Raji (cell line): ENCODE results near the gene ZBTB43.

Source experiments
- POLR2A ChIP-seq: IDR thresholded peaks from 2 replicates; pipeline ENCODE4 v1.6.1; 2011; ENCODE audit warnings: low read depth, low read length, control low read depth; ENCODE audit not compliant: insufficient read depth

Gene ZBTB43, protein sequence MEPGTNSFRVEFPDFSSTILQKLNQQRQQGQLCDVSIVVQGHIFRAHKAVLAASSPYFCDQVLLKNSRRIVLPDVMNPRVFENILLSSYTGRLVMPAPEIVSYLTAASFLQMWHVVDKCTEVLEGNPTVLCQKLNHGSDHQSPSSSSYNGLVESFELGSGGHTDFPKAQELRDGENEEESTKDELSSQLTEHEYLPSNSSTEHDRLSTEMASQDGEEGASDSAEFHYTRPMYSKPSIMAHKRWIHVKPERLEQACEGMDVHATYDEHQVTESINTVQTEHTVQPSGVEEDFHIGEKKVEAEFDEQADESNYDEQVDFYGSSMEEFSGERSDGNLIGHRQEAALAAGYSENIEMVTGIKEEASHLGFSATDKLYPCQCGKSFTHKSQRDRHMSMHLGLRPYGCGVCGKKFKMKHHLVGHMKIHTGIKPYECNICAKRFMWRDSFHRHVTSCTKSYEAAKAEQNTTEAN

DNA sequence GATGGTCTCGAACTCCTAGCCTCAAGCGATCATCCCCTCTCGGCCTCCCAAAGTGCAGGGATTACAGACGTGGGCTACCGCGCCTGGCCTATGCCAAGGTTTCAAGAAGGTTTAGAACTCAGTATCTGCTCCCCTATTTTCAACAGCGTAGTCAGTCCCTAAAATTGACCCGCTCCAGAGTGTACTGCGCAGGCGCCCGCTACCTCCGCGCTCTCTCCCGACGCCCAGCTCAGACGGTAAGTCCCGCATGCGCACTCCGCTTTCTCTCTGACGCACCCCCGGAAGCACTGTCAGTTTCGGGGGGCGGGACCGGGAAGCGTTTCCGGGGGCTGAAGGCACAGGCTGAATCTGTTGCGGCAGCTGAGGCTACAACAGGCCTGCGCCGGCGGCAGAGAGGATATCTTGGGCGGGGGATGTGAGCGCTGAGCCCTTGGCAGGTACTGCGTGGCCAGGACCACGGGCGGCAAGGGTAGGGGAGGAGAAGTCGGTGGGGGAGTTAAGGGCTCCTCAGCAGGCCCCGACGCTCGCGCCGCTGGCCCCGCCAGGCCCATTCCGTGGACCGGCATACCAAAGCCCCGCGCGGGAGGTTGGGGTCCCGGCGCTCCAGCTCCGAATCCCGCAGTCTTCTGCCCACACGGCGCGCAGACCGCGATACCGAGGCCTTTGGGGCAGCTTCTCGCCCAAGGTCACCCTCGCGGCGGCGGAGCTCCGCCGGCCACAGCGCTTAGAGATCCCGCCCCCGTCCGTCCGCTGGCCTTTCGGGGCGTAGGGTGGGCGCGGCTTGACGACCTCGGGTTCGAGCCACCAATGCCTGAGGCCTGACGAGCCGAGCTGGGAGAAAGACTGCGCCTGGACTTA is at the start of gene ZBTB43:
Gene ZBTB43, plus strand, starts transcription at position 345 of the 858 bp plus-strand sequence. CDS start 27,470 bp downstream, outside the sequence.
- peak; percentile 80 for TF ChIP-seq POLR2A

- TF ChIP-seq POLR2A: no peak
Measured at GRCh38 chr9:126755317-126755875, 49.4 kb upstream of the ZBTB43 start.

GRCh38 chr9:126756238-126756637 is 48.6 kb upstream of the ZBTB43 start:
- TF ChIP-seq POLR2A: no peak

GRCh38 chr9:126756876-126757415 is 47.9 kb upstream of the ZBTB43 start:
- TF ChIP-seq POLR2A: no peak

DNA sequence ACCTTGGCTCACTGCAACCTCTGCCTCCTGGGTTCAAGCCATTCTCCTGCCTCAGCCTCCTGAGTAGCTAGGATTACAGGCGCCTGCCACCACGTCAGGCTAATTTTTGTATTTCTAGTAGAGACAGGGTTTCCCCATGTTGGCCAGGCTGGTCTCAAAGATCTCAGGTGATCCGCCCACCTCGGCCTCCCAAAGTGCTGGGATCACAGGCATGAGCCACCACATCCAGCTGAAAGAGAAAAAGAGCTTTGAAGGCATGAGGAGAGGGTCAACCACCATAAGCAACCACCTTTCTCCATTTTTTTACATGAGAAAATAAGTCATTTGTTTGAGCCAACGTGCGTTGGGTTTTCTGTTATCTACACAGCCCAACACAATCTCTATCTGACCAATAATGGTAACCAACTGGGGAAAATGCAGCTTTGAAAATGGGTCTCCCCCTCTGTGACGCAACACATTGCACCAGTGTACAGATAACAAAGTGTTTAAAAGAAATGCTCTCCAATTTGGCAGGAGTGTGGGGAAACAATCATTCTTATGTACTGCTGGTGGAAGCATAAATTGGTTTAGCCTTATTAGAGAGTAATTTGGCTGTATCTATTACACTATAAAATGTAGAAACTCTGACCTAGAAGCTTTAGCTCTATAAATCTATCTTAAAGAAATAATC is 45.8 kb upstream of the ZBTB43 start:
- no peak for TF ChIP-seq POLR2A

DNA sequence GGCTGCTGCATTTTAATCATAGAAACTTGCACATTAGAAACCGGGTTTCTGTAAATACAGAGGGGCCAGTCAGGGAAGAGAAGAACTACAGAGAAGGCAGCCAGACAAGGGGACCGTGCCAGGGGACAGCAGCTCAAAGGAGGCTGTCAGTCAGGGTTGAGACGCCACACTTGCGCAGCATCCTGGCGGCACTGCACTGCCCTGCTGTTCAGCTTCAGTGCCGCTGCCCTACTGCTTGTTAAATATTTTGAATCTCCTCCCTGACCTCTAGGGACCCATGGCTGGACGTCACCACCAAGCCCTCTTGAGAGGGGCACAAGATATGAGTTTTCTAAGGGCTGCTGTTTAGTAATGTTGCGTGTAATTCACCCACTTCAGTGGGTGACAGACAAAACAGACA is 43.6 kb upstream of the ZBTB43 start:
- no peak for TF ChIP-seq POLR2A

GRCh38 chr9:126763130-126763764 is 41.6 kb upstream of the ZBTB43 start:
- no peak for TF ChIP-seq POLR2A

DNA sequence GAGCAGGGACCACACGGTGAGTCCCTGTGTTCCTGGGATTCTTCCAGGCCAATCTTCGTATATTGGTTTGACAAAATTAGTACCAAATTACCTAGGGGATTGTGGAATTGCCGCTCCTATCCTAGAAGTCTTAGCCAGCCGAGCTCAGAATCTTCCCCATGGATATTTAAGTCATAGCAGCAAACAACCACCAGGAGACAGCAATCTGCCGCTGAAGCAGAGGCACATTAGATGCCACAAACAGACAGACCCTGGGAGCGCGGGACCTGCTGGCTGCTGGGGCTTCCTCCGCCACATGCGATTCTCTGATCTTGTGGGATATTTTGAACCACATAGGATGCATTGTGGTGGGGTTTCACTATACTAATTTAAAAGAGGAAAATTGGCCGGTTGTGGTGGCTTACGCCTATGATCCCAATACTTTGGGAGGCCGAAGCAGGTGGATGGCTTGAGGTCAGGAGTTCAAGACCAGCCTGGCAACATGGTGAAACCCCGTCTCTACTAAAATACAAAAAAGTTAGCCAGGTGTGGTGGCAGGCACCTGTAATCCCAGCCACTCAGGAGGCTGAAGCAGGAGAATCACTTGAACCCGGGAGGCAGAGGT is 31.7 kb upstream of the ZBTB43 start:
- no peak for TF ChIP-seq POLR2A

DNA sequence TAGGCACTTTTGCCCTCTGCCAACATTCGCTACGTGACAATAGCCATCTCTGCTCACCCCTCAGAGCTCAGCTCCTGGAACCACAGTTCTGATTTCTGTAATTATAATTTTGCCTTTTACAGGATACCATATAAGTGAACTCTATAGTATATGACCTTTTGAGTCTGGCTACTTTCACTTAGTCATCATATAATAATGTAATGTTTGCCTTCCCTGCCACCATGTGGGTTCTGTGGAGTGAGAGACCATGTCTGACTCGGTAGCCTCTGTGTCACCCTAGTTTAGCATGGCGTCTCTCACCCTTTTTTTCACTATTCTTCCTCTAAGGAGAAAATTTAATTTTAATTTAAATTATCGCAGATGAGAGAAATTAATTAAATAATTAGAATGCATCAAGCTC is 28.9 kb upstream of the ZBTB43 start:
- no peak for TF ChIP-seq POLR2A

DNA sequence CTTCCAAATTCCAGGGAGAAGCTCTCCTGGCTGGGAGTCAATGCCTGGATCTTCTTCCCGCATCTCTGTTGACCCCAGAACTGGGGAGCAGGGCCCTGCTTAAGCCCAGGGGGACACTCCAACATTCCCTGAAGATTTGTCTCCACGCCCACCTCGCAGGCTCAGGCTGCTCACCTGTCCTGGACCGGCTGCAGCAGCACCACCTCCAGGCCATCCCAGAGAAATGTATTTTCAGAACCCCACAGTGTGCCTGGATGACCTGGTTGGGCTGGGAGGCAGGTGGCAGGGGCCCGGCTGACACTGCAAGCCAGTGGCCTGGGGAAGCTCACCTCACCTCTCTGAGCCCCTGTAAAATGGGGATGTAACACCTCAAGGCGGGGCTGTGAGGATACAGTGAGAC is 27.1 kb upstream of the ZBTB43 start:
- TF ChIP-seq POLR2A: no peak

DNA sequence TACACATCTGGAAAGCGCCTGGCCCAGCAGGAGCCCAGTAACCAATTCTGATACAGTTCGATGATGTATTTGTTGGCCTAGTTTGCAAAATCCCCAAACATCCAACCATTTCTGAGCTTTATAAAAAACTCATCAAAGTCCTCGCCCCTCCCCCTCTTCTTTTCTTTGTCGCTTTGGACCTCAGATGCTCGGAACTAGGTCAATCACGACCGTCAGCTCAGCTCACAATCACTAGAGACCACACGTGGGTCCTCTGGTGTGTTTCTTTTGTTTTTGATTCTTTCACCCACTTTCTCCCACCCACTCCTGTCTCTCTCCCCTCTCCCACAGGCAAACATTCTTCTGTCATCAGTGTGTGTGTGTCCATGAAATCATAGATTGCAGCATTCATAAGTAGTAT is 26.7 kb upstream of the ZBTB43 start:
- TF ChIP-seq POLR2A: no peak

DNA sequence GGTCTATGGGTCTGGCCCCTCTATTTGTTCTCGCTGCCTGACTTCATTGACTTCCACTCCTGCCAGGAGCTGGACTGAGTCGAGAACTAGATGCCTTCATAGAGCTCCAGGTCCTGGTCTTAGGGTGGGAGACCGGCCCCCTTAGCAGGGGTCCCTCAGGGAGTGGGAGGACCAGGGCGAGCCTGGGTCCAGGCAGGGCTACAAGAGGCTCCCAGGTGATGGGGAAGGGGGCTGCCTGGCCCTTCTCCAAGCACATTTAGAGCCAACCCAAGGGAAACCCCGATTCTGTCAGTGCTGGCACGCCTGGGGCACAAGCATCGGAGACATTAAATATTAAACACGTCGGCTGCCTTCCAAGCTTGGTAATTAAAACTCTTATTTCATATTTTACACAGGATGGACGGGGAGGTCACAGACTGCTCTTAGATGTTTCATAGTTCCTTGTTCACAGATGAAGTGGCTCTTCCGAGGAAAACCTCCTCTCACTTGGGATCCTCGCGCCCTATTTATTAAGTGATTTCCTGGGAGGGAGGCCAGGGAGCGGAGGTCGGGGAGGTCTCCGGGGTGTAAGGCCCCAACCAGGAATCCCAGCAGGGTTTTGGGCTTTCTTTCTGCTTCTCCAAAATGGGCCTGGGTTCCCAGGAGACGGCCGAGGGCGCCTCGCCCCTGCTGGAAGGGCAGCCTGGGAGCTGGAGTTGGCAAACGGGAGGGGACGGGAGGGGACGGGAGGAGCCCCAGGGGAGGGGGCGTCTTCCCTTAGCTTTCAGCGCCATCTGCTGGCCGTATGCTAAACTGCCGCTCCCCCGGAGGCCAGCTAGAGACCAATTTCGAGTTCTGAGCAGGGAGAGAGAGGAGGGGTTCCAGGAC is 23.4 kb upstream of the ZBTB43 start:
- no peak for TF ChIP-seq POLR2A

DNA sequence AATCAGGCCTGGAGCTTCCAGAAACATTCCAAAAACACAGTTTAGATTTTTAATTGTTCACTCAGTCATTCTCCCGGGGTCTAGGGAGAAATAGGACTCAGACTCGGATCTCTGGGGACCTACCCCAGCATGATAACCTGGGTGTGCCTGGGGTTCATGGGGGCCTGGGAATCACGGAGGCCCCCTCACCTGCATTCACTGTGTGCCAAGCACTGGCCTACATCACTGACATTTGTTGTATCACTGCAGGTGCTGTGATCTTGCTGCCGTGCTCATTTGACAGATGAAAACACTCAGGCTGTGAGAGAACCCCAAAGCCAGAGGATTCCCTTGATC is 22.8 kb upstream of the ZBTB43 start:
- no peak for TF ChIP-seq POLR2A
